ENCODE results near the gene TOX3.

TOX3 gene

GRCh38 chr16:52558448-52558847 is 11.5 kb upstream of the TOX3 start:
- no peak overlapping the region for H3K4me3 ChIP-seq (ENCODE audit: low read depth, low read length, poor library complexity, severe bottlenecking)
- H2AFZ ChIP-seq (ENCODE audit: low read length): no peak overlapping the region
- H3K9ac ChIP-seq (ENCODE audit: low read length): no peak overlapping the region
- H3K4me2 ChIP-seq (ENCODE audit: low read length): no peak overlapping the region
- H3K36me3 ChIP-seq (ENCODE audit: insufficient read depth, low read length): no peaks in the 10 kb centered on the region
- no peak overlapping the region for H3K27ac ChIP-seq (ENCODE audit: low read depth, low read length, poor library complexity, severe bottlenecking)
- H3K9me2 ChIP-seq (ENCODE audit: low read depth, low read length): no peaks in the 10 kb centered on the region
- H3K27me3 ChIP-seq (ENCODE audit: insufficient read depth, low read length): no peaks in the 10 kb centered on the region
- no peak for TF ChIP-seq EZH2 (IDR thresholded peaks at IDR 0.05; ENCODE audit: borderline replicate concordance, low read length)
- TF ChIP-seq CTCF (IDR thresholded peaks at IDR 0.05; ENCODE audit: low read length): no peak
- H3K79me2 ChIP-seq (ENCODE audit: insufficient read depth, low read length): no peaks in the 10 kb centered on the region
- H3K4me1 ChIP-seq (ENCODE audit: insufficient read depth, low read length, severe bottlenecking): no peaks in the 10 kb centered on the region
- H3F3A ChIP-seq (ENCODE audit: insufficient read depth, low read length): no peaks in the 10 kb centered on the region
- no peaks in the 10 kb centered on the region for H3K9me3 ChIP-seq (ENCODE audit: low read length)
- no peaks in the 10 kb centered on the region for H4K20me1 ChIP-seq (ENCODE audit: insufficient read depth, low read length)

- Histone ChIP-seq H3K4me1 (ENCODE audit: insufficient read depth, low read length, severe bottlenecking) (no peaks in the 10 kb centered on the region), H3K4me2 (ENCODE audit: low read length) (no peak overlapping the region), H3K9ac (ENCODE audit: low read length) (no peak overlapping the region), H3F3A (ENCODE audit: insufficient read depth, low read length) (no peaks in the 10 kb centered on the region), H3K4me3 (ENCODE audit: low read depth, low read length, poor library complexity, severe bottlenecking) (no peak overlapping the region), H3K36me3 (ENCODE audit: insufficient read depth, low read length) (no peaks in the 10 kb centered on the region), H3K9me2 (ENCODE audit: low read depth, low read length) (no peaks in the 10 kb centered on the region), H3K79me2 (ENCODE audit: insufficient read depth, low read length) (no peaks in the 10 kb centered on the region), H3K27ac (ENCODE audit: low read depth, low read length, poor library complexity, severe bottlenecking) (no peak overlapping the region), H2AFZ (ENCODE audit: low read length) (no peak overlapping the region), H3K27me3 (ENCODE audit: insufficient read depth, low read length) (no peaks in the 10 kb centered on the region), H3K9me3 (ENCODE audit: low read length) (no peaks in the 10 kb centered on the region), H4K20me1 (ENCODE audit: insufficient read depth, low read length) (no peaks in the 10 kb centered on the region)
- TF ChIP-seq CTCF (IDR thresholded peaks at IDR 0.05; ENCODE audit: low read length): no peak
- TF ChIP-seq EZH2 (IDR thresholded peaks at IDR 0.05; ENCODE audit: borderline replicate concordance, low read length): no peak
Observed at GRCh38 chr16:52557236-52557635, 10.3 kb upstream of the TOX3 start.

- no peaks in the 10 kb centered on the region for H3K4me1 ChIP-seq (ENCODE audit: insufficient read depth, low read length, severe bottlenecking)
- H3K9ac ChIP-seq (ENCODE audit: low read length): no peak overlapping the region
- H3K4me2 ChIP-seq (ENCODE audit: low read length): no peak overlapping the region
- no peaks in the 10 kb centered on the region for H3K9me3 ChIP-seq (ENCODE audit: low read length)
- H3K9me2 ChIP-seq (ENCODE audit: low read depth, low read length): no peaks in the 10 kb centered on the region
- H3F3A ChIP-seq (ENCODE audit: insufficient read depth, low read length): no peaks in the 10 kb centered on the region
- no peaks in the 10 kb centered on the region for H3K27me3 ChIP-seq (ENCODE audit: insufficient read depth, low read length)
- H3K36me3 ChIP-seq (ENCODE audit: insufficient read depth, low read length): no peaks in the 10 kb centered on the region
- H3K79me2 ChIP-seq (ENCODE audit: insufficient read depth, low read length): no peaks in the 10 kb centered on the region
- H2AFZ ChIP-seq (ENCODE audit: low read length): no peak overlapping the region
- no peak overlapping the region for H3K4me3 ChIP-seq (ENCODE audit: low read depth, low read length, poor library complexity, severe bottlenecking)
- TF ChIP-seq EZH2 (IDR thresholded peaks at IDR 0.05; ENCODE audit: borderline replicate concordance, low read length): no peak
- no peak for TF ChIP-seq CTCF (IDR thresholded peaks at IDR 0.05; ENCODE audit: low read length)
- H4K20me1 ChIP-seq (ENCODE audit: insufficient read depth, low read length): no peaks in the 10 kb centered on the region
- H3K27ac ChIP-seq (ENCODE audit: low read depth, low read length, poor library complexity, severe bottlenecking): no peak overlapping the region
Observed at GRCh38 chr16:52556083-52556482, 9.1 kb upstream of the TOX3 start.

All from OCI-LY1 (cell line).